GM18519 (cell line): Measurements from ENCODE around the gene GTPBP1.

Experiments used
- ATAC-seq: cut with Tn5 transposase; IDR thresholded peaks from one replicate; pipeline ENCODE4 v1.9.1; 2021; ENCODE audit warnings: mild to moderate bottlenecking, moderate library complexity; ENCODE audit not compliant: unreplicated experiment, low FRiP score

GTPBP1 gene

DNA sequence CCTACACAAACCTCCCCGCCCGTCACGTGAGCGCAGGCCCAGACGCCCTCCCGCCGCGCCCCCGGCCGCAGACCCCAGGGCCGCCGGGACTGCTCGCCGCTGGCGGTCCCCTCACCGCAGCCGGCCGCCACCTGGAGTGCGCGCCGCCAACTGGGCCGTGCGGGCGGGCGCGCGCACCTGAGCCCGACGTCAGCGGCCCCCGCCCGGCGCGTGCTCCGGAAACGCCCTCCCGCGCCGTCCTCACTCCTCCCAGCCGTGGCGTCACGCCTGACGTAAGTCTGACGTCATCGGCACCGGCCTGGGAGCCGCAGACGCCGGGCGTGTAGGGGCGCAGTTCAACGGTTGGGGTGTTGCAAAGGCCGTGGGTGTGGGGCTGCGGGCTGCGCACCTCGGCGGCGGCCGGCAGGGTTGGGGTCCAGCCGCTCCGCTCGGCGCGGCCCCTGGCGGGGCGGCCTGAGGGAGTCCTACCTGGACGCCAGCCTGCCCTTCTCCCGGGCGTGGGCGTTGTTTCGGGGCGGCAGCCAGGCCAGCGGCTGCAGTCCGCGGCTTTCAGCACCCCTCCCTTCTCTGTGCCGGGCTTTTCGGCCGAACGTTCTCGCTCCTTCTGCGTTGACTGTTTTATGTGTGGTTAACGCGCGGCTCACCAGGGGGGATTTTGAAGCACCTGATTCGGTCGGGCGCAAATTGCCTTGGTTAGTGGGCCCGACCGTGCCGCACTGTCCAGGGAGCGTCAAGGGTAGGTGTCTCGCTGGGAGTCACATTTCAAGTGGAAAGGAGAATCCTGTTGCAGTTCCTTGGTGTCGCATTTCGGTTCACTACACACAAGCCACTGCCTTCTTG, 4.7 kb upstream of the GTPBP1 start, which contains the start of gene JOSD1:
Gene JOSD1 (minus strand): TSS at position 155 of the 840 bp plus-strand sequence. CDS start 956 bp downstream, outside the sequence.
- peak; percentile 24 for ATAC-seq

DNA sequence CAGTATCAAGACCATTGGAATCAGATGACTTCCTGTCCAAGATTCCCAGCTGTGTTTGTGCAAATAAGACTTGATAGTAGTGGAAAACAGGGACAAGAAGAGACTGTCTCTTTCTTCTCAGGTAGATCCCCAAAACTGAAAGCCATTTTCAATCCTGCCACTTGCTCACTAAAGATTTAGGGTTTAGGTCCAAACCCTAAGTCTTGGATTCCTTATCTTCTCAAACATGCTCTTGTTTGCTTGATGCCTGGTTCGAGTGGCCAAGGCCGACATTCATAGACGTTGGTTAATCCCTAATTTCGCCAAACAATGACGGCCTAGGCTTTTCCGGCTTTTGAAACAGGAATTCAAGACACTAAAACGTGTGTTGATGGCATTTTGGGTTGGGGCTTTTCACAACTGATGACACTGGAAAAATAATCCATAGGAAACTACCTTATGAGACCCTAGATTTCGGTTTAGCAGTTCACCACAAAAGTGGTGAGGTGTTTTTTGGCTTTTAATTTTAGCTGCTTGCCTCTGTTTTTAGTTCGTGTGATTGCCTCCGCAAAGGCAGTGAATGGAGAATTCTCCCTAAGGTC, 1.0 kb upstream of the GTPBP1 start:
- ATAC-seq = no peak

DNA sequence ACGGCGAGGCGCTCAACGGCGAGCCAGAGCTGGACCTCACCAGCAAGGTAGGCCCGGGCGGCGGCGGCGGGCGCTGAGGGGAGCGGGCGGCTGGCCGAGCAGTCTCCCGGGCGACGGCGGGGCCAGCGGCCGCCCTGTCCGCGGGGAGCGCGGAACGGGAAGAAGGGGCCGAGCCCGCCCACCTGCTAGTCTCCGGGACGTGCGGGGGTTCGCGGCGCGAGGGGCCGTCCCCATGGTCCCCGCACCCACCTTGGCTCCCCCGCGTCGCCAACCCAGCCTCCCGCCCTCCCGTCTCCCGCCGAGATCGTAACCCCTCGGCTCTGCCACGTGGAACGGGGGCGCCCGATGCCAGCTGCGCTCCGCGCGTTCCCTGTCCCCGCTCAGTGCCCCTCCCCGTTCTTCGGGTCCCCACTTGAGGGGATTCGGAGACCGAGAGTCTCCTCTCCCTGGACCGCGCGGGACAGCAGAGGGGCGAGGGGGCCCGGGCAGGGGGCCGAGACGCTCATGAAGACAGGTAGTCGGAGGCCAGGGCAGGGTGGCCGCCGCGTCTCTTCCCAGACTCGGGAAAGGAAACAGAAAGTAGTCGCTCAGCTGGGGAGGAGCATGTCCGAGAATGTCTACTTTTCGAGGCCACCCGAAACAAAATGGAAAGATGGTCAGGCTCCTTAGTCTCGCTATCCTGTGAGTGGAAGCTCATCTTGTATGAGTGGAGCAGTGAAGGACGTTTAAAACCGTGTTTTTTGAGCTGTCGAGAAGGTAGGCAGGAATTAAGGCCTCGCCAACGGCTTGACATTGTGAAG, 557 bp downstream of the GTPBP1 start:
- peak; percentile 0 for ATAC-seq

DNA sequence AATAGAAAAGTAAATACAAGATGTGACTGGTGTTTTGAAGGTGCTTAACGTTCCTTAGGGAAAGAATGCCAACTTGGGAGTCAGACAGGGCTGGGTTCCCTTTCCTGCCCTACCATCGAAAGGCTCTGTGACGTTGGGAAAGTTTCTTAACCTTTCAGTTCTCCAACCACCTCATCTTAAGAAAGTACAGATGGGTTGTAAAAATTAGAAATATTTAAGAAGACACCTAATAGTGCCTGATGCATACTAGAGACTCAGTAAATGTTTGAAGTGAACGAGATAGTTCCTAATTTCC, 1.1 kb downstream of the GTPBP1 start:
- no peak for ATAC-seq

DNA sequence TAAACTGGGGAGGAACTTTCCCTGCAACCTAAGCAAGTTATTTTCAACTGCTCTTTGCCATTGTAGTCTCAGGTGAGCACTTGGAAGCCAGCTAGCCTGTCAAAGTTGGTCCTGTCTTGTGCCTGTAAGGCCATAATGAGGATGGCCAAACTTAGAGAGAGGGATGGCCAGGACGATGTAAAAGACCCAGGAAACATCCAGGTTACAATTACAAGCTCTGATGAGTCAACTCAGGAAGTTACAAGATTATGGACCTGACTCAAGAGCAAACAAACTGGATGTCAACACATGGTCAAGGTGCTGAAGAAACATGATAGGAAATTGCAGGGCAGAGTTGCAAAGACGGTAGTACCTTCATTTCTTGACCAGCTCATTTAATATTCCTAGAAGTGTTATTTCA, 1.6 kb downstream of the GTPBP1 start:
- no peak for ATAC-seq

DNA sequence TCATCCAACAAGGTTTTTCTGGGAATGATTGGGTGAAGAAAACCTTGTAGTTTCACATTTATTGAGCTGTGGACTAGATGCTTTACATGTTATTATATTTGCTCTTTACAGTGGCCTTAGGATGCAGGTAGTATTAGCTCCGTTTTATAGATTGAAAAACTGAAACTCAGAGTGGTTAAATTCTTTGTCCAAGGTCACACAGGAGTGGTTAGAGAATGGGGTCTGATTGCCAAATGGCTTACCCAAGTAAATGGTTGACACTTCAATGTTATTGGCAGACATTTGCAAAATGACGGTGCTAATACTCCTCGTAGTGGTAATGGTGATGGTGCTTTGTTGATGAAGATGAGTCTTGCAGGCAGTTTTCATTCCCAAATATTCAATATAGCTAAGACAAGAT, 2.2 kb downstream of the GTPBP1 start:
- no peak for ATAC-seq

DNA sequence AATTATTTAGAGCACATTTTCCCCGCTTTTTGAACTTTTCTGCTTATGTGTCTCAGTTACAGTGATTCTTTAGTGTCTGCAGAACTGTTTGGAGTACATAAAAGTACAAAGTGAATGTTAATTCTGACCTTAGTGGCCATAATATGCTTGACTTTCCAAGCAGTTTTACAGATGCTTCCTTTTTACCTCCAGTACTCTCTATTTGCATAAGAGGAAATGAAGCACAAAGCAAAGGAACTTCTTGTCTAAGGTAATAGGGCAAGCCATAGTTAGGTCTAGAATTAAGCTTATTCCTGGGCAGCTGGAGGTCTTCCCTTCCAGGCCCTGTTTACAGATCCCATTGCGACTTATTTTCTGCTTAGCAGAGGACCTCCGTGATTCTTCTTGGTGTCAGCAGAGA, 3.6 kb downstream of the GTPBP1 start:
- no peak for ATAC-seq

DNA sequence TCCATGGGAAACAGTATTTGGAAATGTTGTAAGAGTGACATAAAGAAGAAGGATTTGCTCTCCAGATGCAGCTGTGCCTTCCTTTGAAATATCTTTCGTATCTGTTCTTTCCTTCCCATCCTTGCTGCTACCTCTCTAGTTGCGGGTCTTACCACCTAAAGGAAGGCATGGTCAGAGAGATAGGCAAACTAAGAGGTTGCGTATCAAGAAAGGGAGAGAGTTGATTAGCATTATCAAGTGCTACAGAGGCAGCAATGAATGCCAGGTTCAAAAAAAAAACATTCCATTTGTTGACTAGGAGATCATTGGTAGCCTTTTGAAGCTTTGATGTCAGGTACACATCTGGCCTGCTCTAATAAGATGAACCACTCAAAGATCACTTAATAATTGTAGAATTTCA, 4.6 kb downstream of the GTPBP1 start:
- ATAC-seq = no peak

DNA sequence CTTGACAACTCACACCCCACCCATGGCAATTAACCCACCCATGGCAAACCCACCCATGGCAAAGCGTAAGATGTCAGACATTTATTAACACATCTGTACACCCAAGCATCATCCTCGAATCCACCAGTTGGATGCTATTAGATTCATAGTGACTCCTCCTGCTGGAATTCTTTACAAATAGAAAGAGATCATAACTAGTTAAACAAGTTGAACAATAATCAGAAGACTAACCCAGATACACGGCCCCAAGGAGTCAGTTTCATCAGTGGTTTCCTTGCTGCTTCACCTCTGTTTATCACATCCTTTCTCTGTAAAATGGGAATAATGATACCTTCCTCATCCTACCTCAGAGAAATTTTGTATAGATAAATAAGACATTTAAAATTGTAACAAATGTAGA, 5.1 kb downstream of the GTPBP1 start:
- ATAC-seq = no peak

DNA sequence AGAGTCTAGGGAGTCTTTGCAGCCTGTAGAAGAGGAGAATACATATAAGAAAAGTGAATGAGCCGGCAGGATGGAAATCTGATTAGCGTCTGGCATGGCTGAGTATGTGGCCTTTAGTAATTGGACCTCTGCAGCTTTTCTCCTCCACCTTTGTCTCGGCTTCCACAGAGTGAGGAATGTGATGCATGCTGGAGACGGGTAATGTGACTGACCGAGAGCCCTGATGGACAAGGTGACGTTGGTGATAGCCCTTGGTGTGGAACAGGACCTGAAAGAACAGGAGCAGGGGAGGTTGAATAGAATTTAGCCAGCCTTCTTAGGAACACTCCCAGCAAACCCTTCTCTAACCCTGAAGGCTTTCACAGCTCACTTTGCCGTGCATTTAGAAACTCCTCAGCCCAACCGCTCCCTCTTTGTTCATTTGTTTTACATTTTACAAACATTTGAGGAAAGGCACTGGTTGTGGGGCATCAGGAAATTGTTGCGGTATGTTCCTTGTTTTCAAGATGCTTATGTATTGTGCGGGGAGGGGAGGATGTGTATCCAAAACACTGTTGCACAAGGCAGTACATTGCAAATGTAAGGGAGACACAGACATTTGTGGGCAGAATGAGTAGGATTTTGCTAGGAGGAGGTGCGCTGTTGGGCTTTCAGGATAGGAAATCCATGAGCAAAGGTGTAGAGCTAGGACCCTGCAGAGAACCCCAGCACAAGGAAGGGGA, 6.9 kb downstream of the GTPBP1 start:
- no peak for ATAC-seq

DNA sequence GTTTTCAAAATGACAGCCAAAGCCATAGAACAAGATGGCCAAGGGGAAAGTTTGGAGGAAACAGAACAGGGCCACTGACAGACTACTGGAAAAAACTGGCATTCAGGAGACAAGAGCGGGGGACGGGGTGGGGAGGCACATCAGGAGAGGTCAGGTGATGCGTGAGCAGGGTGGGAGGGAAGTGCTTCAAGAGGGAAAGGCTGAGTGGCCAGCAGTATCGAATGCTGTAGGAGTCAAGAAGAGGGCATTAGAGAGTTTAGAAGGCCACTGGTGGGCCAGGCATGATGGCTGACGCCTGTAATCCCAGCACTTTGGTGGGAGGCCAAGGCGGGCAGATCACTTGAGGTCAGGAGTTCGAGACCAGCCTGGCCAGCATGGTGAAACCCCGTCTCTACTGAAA, 8.2 kb downstream of the GTPBP1 start:
- ATAC-seq = no peak

DNA sequence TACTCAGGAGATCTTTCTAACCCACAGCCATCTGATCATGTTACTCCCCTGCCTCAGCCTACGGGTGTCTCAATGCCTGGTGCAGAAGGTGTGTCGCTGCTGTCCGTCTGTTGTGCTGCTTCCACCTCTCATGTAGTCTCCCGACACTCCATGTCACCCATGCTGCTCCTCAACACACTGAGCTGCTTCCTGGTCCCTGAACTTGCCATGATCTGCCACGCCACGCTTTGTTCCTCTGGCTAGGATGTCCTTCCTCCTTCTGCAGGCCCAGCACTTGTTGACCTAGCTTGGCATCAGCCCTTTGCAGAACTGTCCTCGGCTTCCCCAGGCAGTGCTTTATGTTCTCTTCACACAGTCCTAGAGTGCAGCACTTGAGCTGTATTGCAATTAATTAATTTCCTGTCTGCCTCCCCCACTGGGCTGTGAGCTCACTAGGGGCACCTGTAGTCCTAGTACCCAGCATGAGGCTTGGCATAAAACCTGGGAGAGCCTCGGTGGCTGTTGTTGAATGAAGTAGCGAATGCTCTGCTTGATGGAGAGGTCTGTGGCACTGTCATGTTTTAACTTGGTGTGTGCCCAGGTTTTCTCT, 9.5 kb downstream of the GTPBP1 start:
- no peak for ATAC-seq

DNA sequence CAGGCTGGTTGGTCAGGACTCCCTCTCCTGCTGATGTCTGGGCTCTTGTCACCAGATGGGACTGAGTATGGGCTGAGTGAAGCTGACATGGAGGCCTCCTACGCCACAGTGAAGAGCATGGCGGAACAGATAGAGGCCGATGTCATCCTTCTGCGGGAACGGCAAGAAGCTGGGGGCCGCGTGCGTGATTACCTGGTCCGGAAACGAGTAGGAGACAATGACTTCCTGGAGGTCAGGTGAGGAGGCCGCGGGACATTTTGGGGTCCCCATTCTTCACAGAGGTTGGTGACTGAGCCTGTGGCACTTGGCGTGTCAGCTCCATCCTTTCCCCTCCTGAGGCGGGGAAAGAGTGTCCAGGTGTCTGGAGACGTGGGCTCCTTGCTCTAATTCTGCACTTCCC, 10.1 kb downstream of the GTPBP1 start:
- ATAC-seq = no peak

DNA sequence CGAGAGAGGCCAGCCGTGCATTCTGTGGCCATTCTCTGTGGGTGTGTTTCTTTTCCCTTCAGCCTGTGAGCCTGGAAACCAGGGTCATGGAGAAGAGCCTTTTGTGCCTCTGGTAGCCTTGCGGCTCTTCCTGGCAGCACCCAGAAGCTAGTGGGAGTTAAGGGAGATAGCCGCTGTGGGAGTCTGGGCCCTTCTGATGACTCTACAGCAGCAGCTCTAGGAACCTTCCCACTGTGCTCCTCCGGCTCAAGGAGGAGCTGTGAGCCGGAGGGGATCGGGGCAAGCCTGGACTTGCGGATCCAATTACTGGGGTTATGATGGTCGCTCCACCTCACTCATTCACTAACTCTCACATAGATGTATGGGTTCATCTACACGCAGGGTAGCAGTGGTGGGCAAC, 10.5 kb downstream of the GTPBP1 start:
- no peak for ATAC-seq

DNA sequence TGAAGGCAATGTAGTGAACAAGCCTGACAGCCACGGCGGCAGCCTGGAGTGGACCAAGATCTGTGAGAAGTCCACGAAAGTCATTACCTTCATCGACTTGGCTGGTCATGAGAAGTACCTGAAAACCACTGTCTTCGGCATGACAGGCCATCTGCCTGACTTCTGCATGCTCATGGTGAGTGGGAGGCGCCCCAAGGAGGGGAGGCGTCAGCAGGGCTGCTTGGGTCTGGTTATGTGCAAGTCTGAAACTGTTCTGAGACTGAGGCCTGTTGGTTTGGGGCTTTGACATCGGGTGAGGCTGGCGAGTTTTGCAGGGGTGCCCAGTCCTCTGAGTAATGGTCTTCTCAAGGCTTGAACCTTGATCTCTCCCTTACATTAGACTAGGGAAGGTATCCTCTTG, 11.1 kb downstream of the GTPBP1 start:
- ATAC-seq = no peak

DNA sequence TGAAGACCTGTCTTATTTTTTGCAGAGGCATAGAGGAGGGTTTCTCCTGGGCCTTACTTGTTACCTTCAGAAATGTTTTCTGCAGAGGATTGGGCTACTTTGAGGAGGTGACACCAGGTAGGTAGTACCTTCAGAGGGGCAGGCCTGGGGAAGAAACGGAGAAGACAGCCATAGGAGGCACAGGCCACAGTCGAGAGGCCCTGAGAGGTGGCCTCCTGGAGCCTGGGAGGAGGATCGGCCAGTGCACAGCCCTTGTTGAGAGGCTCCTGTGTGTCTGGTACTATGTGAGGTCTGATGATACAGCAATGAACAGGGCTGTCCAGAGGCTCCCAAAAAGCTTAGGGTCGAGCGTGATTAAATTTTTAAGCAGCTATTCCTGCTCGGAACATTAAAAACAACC, 11.5 kb downstream of the GTPBP1 start:
- ATAC-seq = no peak

DNA sequence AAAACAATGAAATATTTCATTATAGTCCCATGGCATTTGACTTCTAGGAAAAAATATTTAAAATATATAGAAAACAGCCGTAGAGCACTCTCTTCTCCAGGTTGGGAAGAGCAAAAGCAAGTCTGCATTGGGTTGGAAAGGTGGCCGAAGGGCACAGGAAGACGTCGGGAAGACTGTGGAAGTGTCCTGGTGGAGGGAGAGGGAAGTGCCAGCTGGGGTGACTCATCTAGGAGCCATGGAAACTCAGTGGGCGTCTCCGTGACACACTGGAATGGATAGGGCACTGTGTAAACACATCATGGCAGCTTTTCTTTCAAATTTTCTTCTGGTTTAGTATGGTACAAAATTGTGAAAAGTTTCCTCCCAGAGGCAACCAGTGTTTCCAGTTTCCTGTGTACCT, 12.7 kb downstream of the GTPBP1 start:
- ATAC-seq = no peak

DNA sequence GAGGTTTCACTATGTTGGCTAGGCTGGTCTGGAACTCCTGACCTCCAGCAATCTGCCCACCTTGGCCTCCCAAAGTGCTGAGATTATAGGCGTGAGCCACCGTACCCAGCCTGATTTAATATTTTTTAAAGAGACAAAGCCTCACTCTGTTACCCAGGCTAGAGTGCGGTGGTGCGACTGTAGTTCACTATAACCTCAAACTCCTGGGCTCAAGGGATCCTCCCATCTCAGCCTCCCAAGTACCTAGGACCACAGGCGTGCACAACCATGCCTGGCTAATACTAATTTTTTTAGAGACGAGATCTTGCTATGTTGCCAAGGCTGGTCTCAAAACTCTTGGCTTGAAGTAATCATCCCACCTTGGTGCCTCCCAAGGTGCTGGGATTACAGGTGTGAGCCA, 13.5 kb downstream of the GTPBP1 start:
- no peak for ATAC-seq

DNA sequence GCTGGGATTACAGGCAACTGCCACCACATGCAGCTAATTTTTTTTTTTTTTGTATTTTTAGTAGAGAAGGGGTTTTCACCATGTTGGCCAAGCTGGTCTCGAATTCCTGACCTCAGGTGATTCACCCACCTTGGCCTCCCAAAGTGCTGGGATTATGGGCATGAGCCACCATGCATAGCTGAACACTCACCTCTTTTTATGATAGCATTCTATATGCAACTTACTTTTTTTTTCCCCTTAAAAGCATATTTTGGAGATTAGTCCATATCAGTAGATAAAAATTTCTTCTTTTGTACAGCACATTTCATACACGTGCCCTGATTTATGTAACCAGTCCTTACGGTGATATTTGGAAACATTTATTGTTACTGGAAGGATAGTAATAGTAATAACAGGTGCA, 14.6 kb downstream of the GTPBP1 start:
- no peak for ATAC-seq

DNA sequence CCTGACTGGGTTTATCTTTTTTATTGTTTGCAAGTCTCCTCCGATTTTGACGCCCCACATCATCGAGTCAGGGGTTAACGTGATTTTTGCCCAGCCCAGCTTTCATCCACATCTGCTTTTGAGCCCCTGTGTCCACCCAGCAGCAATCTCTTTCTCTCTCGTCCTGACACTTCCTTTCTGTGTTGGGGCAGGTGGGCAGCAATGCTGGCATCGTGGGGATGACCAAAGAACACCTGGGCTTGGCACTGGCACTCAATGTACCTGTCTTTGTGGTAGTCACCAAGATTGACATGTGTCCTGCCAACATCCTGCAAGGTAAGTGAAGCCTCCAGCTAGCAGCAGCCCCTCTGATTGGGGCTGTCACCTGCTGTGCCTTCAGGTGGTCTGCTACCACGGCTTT, 15.8 kb downstream of the GTPBP1 start:
- no peak for ATAC-seq

DNA sequence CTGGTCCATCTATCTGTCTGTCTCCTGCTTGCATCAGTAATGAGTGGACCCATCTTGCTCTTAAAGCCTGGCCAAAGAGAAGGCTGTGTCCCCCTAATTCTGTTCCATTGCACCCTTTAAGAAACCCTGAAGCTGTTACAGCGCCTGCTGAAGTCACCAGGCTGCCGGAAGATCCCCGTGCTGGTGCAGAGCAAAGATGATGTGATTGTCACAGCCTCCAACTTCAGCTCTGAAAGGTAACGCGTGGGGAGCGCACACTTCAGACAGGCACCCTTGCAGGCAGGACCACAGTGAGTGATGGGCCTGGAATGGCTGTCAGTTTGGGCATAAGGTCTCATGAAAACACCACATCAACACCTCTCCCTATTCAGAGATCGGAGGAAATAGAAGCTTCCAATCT, 18.4 kb downstream of the GTPBP1 start:
- ATAC-seq = no peak
